Measurements from ENCODE around the gene RNASE8. TPM values are rescaled to one million over a fixed set of nuclear protein-coding genes. Genes with fewer than 3 reads are reported as not detected.

Gene RNASE8
- total and polyA plus RNA-seq, 2 of the 8 experiments (the other 6 are each of a cell fraction or from before 2014, with no cell fraction given), result not detected

DNA sequence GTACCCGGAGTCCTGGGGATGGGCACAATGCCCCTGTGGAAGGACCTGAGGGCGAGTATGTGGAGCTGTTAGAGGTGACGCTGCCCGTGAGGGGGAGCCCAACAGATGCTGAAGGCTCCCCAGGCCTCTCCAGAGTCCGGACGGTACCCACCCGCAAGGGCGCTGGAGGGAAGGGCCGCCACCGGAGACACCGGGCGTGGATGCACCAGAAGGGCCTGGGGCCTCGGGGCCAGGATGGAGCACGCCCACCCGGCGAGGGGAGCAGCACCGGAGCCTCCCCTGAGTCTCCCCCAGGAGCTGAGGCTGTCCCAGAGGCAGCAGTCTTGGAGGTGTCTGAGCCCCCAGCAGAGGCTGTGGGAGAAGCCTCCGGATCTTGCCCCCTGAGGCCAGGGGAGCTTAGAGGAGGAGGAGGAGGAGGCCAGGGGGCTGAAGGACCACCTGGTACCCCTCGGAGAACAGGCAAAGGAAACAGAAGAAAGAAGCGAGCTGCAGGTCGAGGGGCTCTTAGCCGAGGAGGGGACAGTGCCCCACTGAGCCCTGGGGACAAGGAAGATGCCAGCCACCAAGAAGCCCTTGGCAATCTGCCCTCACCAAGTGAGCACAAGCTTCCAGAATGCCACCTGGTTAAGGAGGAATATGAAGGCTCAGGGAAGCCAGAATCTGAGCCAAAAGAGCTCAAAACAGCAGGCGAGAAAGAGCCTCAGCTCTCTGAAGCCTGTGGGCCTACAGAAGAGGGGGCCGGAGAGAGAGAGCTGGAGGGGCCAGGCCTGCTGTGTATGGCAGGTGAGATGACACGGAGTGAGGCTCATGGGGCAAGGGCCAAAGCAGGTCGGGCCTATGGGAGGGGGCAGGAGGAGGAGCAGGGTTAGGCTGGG lies 17.0 kb downstream of the RNASE8 start:
- Histone ChIP-seq H3K79me2 (ENCODE audit: control insufficient read depth in 1 of 2, insufficient read depth in 2 of 2, low read length in 2 of 2) (peaks cover 0 to 13% of the 10 kb centered on the region in 2 experiments; a peak in 2 of 4 replicates), H3K4me3 (ENCODE audit: extremely low read depth in 1 of 4, insufficient read depth in 2 of 4, low read depth in 3 of 4, low read length in 4 of 4) (no peak overlapping the region), H3K23me2 (ENCODE audit: low read depth, low read length) (peaks cover 13% of the 10 kb centered on the region; the same call in 1 of the 2 replicates), H3K4me1 (replicated peaks in 1 of 4; ENCODE audit: control insufficient read depth in 3 of 4, insufficient read depth in 4 of 4, low read length in 3 of 4) (peaks cover 3 to 9% (median 5%) of the 10 kb centered on the region in 4 experiments; a peak in 6 of 7 replicates), H3K18ac (ENCODE audit: extremely low read depth, low read length) (no peak overlapping the region), H3K4me2 (ENCODE audit: insufficient read depth in 1 of 2, low read depth in 2 of 2, low read length in 2 of 2) (no peak overlapping the region), H2BK12ac (ENCODE audit: low read depth, low read length) (no peak overlapping the region), H3K79me1 (ENCODE audit: low read depth, low read length) (peaks cover 2% of the 10 kb centered on the region), H4K8ac (ENCODE audit: extremely low read depth, insufficient read depth, low read length) (no peak overlapping the region), H2BK20ac (ENCODE audit: low read length) (no peak overlapping the region), H2AK5ac (ENCODE audit: low read depth, low read length) (no peak overlapping the region), H3K56ac (replicated peaks; ENCODE audit: insufficient read length, low read depth, low read length) (no peak overlapping the region), H3K9ac (replicated peaks in 1 of 4; ENCODE audit: extremely low read depth in 1 of 4, low read depth in 3 of 4, low read length in 3 of 4) (no peak overlapping the region), H4K20me1 (replicated peaks in 1 of 2; ENCODE audit: control insufficient read depth in 1 of 2, insufficient read depth in 2 of 2, low read length in 2 of 2) (peaks cover 2 to 9% of the 10 kb centered on the region in 2 experiments), H3K23ac (ENCODE audit: insufficient read length) (no peak overlapping the region), H3K27ac (ENCODE audit: low read depth, low read length) (no peak overlapping the region), H3K14ac (ENCODE audit: insufficient read length) (no peak overlapping the region), H4K5ac (ENCODE audit: insufficient read length, low read depth, low read length) (no peak overlapping the region), H2BK5ac (ENCODE audit: low read depth, low read length) (no peak overlapping the region), H3K27me3 (replicated peaks in 1 of 4; ENCODE audit: control insufficient read depth in 3 of 4, extremely low read depth in 1 of 4, insufficient read depth in 3 of 4, low read length in 3 of 4) (no peaks in the 10 kb centered on the region), H3K36me3 (ENCODE audit: control insufficient read depth in 2 of 4, insufficient read depth in 4 of 4, low read length in 3 of 4) (peaks cover 41 to 58% (median 53%) of the 10 kb centered on the region in 4 experiments), H2BK15ac (ENCODE audit: low read length) (no peak overlapping the region), H2BK120ac (replicated peaks; ENCODE audit: low read depth, low read length) (no peak overlapping the region), H3K4ac (replicated peaks; ENCODE audit: insufficient read length, low read depth, low read length) (no peak overlapping the region), H2AFZ (ENCODE audit: low read length) (no peak overlapping the region), H3K9me3 (ENCODE audit: insufficient read depth in 2 of 2, low read depth in 1 of 2, low read length in 1 of 2) (no peaks in the 10 kb centered on the region), H4K91ac (replicated peaks; ENCODE audit: insufficient read length, low read length) (no peak overlapping the region)
- FAIRE-seq (no peak), DNase-seq (ENCODE audit: low read depth in 1 of 2, low spot score in 2 of 2) (no peak)
- ChIA-PET POLR2A (ENCODE audit: partially characterized antibody) (interaction anchor here (0.7 to 12.4 kb wide), 5 partner anchors 10 to 58 kb away, joined by 3 to 245 read pairs (median 5); partner anchors contain the start of genes TMEM253 and ZNF219), CTCF (ENCODE audit: partially characterized antibody) (interaction anchor here (1.1 to 6.6 kb wide), 8 partner anchors 9 to 77 kb away, joined by 4 to 110 read pairs (median 14); partner anchors contain the start of gene TMEM253)
- 91% methylated on average over 20 of the region's 26 CpGs; no CpG with 5 or more reads in 1 of the 2 experiments for WGBS, 2 experiments (ENCODE audit: extremely low coverage in 1 of 2, insufficient coverage in 1 of 2, insufficient read length in 1 of 2, insufficient replicate concordance in 2 of 2, low coverage in 1 of 2, low lambda C conversion rate in 2 of 2, missing lambda C conversion rate in 1 of 2)
- TF ChIP-seq RNF2 (IDR thresholded peaks at IDR 0.05; ENCODE audit: borderline replicate concordance, low read depth, low read length, missing control alignments, poor library complexity, severe bottlenecking) (no peak), RXRA (IDR thresholded peaks at IDR 0.05; ENCODE audit: insufficient read depth, low read depth, low read length) (no peak), KDM5A (IDR thresholded peaks at IDR 0.05; ENCODE audit: low read length) (no peak), RAD21 (IDR thresholded peaks at IDR 0.05 in 1 of 2, conservative IDR thresholded peaks at IDR 0.05 in 1 of 2; ENCODE audit: low read depth in 2 of 2, low read length in 2 of 2) (no peak), BCL11A (IDR thresholded peaks at IDR 0.05; ENCODE audit: low read depth in 2 of 2, low read length in 2 of 2) (no peak), SIRT6 (IDR thresholded peaks at IDR 0.05; ENCODE audit: low read length) (no peak), SAP30 (IDR thresholded peaks at IDR 0.05; ENCODE audit: insufficient read depth, insufficient replicate concordance, low read length) (no peak), SP4 (IDR thresholded peaks at IDR 0.05; ENCODE audit: low read length) (no peak), EGR1 (IDR thresholded peaks at IDR 0.05; ENCODE audit: borderline replicate concordance, low read depth, low read length) (no peak)
- TF ChIP-seq, protein P1, sequence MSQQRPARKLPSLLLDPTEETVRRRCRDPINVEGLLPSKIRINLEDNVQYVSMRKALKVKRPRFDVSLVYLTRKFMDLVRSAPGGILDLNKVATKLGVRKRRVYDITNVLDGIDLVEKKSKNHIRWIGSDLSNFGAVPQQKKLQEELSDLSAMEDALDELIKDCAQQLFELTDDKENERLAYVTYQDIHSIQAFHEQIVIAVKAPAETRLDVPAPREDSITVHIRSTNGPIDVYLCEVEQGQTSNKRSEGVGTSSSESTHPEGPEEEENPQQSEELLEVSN (IDR thresholded peaks at IDR 0.05), result no peak
